Fibroblast of mammary gland (primary cell): ENCODE measurements around the gene APOL6.

ENCODE experiments used
- DNase-seq: peaks from one replicate; pipeline ENCODE4 v3.0.0-alpha.2; 2010; ENCODE audit warnings: low read depth
- H3K4me3 ChIP-seq: 2 replicates; pipeline ENCODE4 v1.5.1; 2011; ENCODE audit warnings: low read depth, mild to moderate bottlenecking, low read length, moderate library complexity; ENCODE audit not compliant: control insufficient read depth
- TF ChIP-seq, protein P1 (sequence below): conservative IDR thresholded peaks from 2 replicates; pipeline ENCODE4 v1.5.1; 2011; ENCODE audit warnings: low read depth, low read length, inconsistent platforms; ENCODE audit not compliant: control insufficient read depth, insufficient read depth

APOL6 gene

DNA sequence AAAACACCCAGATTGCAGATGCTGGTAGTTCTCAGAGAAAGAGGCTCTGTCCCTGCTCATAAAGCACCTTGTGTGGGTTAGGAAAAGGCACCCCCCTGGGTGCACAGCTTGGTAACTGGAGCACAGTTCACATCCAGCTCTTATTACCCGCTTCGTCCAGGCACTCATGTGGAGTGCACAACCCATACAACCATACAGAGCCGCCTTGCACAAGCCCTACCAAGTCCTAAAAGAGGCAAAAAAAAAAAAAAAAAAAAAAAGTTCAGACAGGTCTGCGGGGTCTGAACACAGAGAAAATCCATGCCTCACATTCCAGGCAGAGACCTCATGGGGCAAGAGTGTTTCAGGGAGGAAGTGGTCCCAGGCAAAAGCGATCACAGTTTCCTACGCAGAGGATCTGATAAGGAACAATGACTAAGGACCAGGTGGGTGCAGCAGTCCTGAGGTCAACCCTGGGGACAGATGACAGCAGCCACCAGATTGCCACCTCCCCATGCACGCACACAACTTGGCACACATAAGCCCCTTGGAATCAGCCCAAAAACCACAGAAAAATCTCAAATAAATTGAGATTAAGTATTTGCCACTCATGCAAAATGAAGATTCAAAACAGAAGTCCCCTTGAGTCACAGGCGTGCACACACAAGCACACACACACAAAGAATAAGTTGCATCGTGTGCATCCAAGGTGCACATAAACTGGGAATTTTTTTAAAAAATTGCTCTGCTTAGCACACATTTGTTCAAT is 43.5 kb upstream of the APOL6 start:
- TF ChIP-seq, protein P1, sequence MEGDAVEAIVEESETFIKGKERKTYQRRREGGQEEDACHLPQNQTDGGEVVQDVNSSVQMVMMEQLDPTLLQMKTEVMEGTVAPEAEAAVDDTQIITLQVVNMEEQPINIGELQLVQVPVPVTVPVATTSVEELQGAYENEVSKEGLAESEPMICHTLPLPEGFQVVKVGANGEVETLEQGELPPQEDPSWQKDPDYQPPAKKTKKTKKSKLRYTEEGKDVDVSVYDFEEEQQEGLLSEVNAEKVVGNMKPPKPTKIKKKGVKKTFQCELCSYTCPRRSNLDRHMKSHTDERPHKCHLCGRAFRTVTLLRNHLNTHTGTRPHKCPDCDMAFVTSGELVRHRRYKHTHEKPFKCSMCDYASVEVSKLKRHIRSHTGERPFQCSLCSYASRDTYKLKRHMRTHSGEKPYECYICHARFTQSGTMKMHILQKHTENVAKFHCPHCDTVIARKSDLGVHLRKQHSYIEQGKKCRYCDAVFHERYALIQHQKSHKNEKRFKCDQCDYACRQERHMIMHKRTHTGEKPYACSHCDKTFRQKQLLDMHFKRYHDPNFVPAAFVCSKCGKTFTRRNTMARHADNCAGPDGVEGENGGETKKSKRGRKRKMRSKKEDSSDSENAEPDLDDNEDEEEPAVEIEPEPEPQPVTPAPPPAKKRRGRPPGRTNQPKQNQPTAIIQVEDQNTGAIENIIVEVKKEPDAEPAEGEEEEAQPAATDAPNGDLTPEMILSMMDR, result no peak
- H3K4me3 ChIP-seq, result no peak overlapping the region
- DNase-seq, result no peak

DNA sequence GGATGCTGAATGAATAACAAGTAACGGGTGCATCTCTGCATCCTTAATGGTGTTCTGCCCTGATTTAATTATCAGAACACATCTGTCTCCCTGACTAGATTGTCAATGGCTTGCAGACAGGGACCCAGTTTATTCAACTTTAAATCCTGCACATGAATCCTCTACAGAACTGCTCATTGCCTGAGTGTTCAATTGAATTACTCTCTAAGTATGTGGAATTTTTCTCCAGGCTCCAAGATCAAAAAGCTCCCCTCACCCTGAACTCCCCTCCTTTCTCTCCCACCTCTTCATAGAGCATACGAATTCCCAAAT is 42.9 kb upstream of the APOL6 start:
- no peak for DNase-seq
- no peak overlapping the region for H3K4me3 ChIP-seq
- TF ChIP-seq, protein P1, result no peak

DNA sequence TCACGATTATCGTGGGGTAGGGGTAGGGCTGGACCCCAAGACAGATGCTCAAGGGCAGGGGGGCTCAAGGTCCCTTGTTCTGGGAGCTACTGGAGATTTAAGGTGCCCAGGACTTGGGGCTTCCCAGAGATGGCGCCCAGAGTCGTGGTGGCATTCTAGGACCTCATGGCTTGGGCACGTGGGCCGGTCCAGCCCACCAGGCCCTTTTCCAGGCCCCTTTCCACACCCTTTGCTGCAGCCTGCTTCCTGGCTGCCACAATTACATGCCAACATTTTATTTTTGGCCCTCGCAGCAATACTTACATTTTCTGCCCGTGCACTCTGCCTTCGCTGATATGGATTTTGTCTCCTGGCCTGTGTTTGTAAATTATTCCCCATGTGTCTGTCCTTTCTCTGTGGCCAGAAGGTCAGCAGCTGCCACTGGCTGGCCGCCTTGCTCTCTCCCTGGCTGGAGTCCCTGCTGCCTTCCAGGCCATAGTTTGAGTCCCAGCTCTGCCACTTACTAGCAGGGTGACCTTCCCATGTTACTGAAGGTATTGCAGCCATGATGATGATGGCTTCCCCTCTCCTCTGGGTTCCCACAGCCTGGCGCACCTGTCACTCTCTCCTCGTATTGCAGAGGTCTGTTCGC is 42.3 kb upstream of the APOL6 start:
- no peak for DNase-seq
- H3K4me3 ChIP-seq, result no peak overlapping the region
- TF ChIP-seq, protein P1, result no peak

DNA sequence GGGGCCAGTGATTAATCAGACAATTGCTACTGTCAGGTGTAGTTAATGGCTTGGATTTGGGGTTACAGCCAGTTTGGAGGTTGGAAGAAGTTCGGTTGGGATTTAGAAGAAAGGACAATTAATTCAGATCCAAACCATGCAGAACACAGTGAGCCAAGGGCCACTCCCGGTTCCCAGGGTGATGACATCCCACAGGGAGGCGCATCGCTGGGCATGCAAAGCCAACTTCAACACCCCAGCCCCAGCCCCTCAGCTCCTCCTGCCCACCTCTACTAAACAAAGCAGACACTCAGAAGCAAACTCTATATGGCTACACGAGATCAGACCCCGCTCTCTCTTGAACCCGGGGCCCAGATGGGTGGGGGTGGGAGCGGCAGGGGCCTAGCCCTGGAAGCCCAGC is 41.3 kb upstream of the APOL6 start:
- TF ChIP-seq, protein P1, result no peak
- no peak overlapping the region for H3K4me3 ChIP-seq
- DNase-seq, result no peak

DNA sequence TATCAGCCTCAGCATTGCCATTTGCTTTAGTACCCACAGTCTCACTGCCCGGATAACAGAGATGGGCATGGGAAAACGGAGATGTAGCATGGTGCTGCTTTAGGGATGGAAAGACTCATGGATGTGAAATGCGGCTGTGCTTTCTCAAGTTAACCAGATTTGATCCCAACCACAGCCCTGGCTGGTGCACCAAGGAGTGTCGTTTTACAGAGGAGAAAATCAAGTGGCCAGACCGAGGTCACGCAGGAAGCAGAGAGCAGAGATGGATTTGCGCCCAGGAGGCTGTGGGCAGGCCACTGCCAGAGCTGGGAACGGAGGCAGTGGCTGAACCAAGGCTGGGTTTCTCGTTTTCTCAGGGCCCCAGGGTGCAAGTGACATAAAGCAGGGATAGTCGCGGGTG is 40.2 kb upstream of the APOL6 start:
- TF ChIP-seq, protein P1, result no peak
- DNase-seq, result no peak
- no peak overlapping the region for H3K4me3 ChIP-seq

DNA sequence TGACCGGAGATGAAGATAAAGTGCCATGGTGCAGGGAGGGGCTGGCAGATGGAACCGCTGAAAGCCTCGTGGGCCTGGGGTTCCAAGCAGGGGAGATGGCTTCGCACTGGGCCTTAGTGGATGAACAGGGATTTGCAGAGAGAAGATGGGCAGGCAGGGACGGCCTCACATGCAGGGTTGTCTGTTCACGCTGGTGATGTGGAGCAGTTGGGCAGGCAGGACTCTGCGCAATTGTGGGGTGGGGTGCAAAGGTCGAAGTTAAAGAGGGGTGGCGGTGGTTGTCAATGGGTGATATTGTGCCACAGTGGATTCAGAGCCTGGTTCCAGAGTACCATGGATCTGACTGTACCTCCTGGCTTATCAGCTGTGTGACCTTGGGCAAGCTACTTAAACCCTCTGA is 39.0 kb upstream of the APOL6 start:
- TF ChIP-seq, protein P1, result no peak
- no peak overlapping the region for H3K4me3 ChIP-seq
- no peak for DNase-seq
